H1 (cell line): ENCODE data around the gene NSA2. TPM values are rescaled to one million over a fixed set of nuclear protein-coding genes. Genes with fewer than 3 reads are reported as not detected.

Source experiments
- ASH2L ChIP-seq: fragments of 200-600, 300-600 bp; sonication (generic); IDR thresholded peaks from one replicate; pipeline ENCODE4 v1.7.1; 2017; ENCODE audit warnings: low read length
- KDM5A ChIP-seq: fragments of 200-600 bp; IDR thresholded peaks from 2 replicates; pipeline ENCODE4 v1.7.1; 2012; ENCODE audit warnings: mild to moderate bottlenecking, low read length, inconsistent platforms, mixed read lengths
- POLR2AphosphoS5 ChIP-seq: IDR thresholded peaks from 2 replicates; pipeline ENCODE4 v1.6.1; 2011; ENCODE audit warnings: low read depth, low read length
- polyA plus RNA-seq, 7 experiments: library from polyadenylated mRNA; depleted of rRNA in 3 of 7; stranded (reverse) in 5 of 7; unstranded in 2 of 7; fragments of >200 nt in 5 of 7; fragments of 200-250 nt in 2 of 7; gene quantifications; 1 replicate in 5 of 7; 2 replicates in 1 of 7; 4 replicates in 1 of 7; pipeline versions ENCODE4 v1.2.1 to v1.2.3, GENCODE V29; 2011 to 2013; ENCODE audit warnings: missing spikeins in 2 of 7, mixed read lengths in 2 of 7
- total RNA-seq: library from RNA; stranded (reverse); fragmentation: NEBNext Ultra II Directional; extraction: Animal tissue kit (Norgen Biotek cat#: 25700); gene quantifications from 2 replicates; pipeline ENCODE4 v1.2.1, GENCODE V29; 2021

NSA2 gene
- total and polyA plus RNA-seq, 2 of the 8 experiments (the other 6 are each of a cell fraction or from before 2014, with no cell fraction given): 17.0 to 68.7 TPM

GRCh38 chr5:74766849-74767578 lies at the start of gene NSA2, which contains the start of gene GFM2 (continued):
- TF ChIP-seq POLR2AphosphoS5: 0 out of 2 replicates have a peak, but pooled peaks have one; percentile 7
- TF ChIP-seq KDM5A: peak; percentile 80
- peak; percentile 97 for TF ChIP-seq ASH2L
